Endothelial cell of hepatic sinusoid (primary cell): ENCODE data around the gene SLC26A4.

Experiments
- in situ Hi-C: cut with HindIII; loops from 2 replicates; pipeline ENCODE4 v1.10.0; 2017; ENCODE audit warnings: low sequenced_read_pairs

Gene SLC26A4

DNA sequence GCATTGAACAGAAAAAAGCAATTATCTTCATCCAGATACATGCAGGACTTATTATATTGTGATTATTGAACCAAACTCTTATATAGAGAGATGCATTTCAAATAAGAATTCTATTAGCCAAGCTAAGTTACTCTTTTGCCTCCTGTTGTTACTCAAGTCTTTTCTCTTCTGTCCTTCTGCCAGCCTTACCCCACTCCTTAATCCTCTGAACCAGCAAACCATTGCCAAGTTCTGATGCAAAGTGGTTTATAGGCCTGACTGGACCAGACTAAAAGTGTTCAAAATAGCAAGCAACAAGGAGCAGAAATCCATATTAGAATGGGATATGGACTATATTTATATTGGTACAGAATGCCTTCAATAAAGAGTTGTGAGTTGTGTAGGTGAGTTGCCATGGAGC is 2.2 kb upstream of the SLC26A4 start:
- in situ Hi-C loops = no loop called here

DNA sequence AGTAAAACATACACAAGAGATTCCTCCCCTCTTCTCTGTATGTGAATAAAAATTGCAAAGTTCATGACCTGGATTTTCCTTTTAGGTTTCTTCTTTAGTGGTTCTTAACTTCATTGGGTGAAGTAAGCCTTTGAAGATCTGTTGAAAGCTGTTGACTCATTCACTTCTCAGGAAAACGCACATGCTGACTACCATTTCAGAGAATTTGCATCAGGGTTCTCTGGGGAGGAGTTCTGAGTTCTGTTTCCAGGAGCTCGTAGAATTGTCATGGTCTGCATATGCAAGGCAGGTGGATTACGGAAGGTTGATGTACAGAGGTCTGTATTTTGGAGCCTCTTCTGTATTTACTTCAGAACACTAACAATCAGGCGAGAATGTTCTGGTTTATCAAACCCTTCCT is 962 bp upstream of the SLC26A4 start:
- in situ Hi-C loops = no loop called here

DNA sequence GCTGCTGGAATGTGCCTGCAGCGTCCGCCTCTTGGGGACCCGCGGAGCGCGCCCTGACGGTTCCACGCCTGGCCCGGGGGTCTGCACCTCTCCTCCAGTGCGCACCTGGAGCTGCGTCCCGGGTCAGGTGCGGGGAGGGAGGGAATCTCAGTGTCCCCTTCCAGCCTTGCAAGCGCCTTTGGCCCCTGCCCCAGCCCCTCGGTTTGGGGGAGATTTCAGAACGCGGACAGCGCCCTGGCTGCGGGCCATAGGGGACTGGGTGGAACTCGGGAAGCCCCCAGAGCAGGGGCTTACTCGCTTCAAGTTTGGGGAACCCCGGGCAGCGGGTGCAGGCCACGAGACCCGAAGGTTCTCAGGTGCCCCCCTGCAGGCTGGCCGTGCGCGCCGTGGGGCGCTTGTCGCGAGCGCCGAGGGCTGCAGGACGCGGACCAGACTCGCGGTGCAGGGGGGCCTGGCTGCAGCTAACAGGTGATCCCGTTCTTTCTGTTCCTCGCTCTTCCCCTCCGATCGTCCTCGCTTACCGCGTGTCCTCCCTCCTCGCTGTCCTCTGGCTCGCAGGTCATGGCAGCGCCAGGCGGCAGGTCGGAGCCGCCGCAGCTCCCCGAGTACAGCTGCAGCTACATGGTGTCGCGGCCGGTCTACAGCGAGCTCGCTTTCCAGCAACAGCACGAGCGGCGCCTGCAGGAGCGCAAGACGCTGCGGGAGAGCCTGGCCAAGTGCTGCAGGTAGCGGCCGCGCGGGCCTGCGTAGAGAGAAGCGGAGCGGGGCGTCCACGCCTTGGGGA is 645 bp downstream of the SLC26A4 start:
- in situ Hi-C loops = no loop called here

DNA sequence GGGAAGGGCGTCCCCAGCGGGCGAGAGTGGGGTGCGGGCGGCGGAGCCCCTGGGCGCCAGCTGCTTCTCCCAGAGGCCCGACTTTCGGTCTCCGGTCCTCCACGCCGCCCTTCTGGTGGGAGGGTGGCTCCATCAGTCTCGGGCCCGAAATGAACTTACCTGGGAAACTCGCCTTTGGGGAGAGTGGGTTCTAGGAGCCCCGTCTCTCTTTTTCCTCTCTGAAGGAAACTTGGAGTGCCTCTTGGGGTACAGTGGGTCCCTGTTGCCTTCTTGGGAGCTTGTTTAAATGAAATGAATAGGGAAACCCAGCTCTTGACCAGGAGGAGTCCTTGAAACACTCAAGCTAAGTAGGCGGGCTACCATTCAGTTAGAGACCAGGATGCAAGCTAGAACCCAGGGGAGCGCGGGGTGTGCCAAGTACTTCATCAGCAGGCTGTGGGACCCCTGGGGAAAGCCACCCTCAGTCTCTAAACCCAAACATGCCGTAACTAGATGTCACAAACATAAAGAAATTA is 1.3 kb downstream of the SLC26A4 start:
- in situ Hi-C loops = no loop called here

DNA sequence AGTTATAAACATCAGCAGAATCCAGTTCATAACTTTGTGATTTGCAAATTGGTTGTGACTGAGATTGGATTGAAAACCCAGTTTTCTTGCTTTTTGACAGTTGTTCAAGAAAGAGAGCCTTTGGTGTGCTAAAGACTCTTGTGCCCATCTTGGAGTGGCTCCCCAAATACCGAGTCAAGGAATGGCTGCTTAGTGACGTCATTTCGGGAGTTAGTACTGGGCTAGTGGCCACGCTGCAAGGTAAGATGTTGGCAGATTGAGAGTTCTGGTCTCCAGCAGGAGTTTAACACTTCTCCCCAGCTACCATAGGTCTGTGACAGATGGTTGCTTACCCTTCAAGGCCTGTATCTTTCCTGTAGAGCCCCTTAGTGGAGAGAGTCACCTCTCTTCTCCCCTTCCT is 2.6 kb downstream of the SLC26A4 start:
- in situ Hi-C loops = no loop called here

DNA sequence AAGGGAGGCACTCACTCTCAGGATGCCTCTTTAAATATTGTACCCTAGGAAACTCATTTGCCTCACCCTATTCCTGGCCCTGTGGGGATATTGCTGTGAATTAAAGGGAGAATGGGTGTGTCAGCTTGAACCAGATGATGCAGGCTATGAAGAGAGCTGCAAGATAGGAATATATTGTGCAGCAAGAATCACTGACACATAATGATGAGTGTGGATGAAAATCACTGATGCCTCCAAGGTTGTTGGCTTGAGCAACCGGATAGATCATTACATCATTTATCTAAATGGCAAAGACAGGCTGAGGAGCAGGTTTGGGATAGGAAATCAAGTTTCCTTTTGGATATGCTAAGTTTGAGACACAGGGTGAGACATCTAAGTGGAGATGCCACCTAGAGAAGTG is 6.2 kb downstream of the SLC26A4 start:
- in situ Hi-C loops = no loop called here

DNA sequence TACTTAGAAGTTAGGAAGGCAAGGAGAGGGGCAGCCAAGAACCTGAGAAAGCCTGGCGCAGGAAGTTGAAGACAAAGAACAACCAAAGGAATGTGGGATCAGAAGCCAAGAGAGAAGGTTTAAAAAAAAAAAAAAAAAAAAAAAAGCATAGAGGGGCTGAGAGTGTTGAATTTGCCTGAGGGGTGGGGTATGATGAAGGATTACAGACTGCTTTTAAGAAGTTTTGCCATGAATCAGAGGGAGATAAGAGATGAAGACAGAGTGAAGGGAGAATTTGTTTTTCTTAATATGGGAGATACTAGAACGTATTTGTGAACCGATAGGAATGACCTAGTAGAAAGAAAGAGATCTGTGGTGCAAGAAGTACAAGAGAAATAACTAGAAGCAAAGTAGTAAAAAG is 6.7 kb downstream of the SLC26A4 start:
- in situ Hi-C loops = no loop called here

DNA sequence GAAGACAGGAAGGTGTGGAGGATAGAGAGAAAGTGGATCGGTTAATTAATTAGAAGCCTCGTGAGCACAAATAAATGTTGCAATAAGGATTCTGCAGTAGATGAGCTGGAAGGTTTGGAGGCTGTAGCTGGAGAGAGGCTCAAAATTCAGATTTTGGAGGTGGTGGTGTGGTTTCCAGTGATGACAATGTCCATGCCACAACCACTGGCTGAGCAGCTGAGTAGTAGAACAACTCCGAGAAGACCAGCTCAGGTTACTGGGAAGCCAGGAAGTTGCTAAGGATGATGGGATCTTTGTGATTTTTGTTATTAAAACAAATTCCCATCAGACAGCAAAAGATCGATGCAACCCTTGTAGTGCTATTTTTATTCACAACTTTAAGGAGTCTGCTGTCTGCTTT is 7.7 kb downstream of the SLC26A4 start:
- in situ Hi-C loops = no loop called here

DNA sequence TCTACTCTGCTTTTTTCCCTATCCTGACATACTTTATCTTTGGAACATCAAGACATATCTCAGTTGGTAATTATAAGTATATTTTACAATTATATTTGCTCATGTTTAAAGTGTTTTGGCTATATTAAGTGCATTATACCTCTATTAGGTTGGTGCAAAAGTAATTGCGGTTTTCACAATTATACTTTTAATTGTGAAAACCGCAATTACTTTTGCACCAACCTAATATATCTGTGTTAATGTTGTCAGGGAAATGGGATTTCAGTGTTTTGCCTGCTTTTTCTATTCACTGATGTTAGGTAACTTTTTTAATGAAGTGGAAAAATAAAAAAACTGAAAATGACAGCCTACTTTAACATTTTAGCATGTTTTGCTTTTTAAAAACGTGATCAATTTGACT is 11.6 kb downstream of the SLC26A4 start:
- in situ Hi-C loops = no loop called here

DNA sequence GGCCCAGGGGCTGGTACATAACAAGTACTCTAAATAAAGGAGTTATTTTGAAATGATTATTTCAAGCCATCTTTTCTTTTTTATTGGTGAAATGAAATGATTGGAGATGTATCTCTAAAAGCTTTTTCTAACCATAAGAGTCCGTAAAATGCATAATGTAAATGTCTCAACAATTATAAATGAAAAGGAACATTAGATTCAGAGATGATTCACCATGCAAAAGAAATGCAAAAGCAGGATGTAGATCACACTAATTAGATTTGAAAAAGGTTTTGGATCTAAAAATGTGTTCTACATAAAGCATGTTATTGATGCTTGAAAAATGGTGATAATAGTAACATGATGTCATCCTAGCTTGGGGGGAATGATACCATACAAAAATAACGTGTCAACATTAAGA is 15.6 kb downstream of the SLC26A4 start:
- in situ Hi-C loops = loop anchor here (5.0 kb wide), 1 partner anchor 39 kb away; no protein-coding TSS in a partner anchor

DNA sequence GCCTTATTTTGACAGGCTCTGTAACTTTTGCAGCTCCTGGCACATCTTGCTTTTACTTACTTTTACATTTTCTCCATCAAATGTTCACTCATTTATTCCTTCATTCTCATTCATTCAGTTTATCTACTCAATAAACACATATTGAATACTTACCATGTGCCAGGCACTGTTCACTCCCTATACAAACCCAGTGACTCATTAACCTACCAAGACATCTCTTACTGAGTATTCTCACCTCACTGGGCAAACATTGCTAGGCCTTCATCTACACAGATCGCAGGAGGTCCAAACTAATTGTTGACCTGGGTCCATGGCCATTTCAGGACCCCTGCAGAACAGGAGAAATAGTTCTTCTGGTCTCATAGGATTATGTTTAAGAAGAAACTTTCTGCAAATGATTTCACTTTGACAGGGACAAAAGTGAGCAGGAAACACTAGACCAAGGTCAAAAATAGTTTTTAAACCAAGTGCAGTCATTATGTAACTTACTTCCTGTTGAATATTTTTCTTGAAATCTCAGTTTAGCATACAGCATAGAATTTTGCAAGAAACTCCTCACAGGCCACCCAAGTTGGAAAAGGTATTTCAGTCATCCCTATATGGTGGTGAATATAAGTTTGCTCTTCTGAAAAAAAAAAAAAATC is 17.6 kb downstream of the SLC26A4 start:
- in situ Hi-C loops = loop anchor here (5.0 kb wide), 1 partner anchor 41 kb away; no protein-coding TSS in a partner anchor

DNA sequence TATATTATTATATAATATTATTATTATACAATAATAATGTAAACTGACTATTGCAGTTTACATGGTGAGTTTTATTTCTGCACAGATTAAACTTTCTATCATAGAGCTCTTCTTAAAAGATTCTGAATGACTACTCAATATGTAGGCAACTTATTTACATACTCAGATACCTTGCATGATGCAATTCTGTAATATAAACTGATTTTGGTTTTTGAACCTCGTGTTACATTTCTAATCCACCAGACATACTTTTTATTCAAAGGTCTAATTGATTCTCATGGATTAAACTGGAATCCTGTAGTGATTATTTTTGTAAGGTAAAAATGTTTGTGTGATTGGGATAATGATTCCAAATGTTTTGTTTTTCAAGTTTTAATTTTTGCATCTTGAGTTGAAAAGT is 19.9 kb downstream of the SLC26A4 start:
- in situ Hi-C loops = no loop called here

DNA sequence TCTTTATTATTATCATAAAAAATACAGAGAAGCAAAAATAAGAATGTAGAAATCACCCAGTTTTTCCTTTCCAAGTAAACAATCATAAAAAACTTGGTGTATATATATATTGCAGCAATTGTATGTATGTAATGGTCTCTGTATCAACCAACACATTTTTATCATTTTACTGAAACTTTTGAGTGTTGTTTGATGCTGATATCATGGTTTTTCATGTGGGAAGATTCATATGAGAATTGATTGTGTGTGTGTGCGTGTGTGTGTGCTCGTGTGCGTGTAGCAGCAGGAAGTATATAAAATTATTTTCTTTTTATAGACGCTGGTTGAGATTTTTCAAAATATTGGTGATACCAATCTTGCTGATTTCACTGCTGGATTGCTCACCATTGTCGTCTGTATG is 22.3 kb downstream of the SLC26A4 start:
- in situ Hi-C loops = no loop called here

DNA sequence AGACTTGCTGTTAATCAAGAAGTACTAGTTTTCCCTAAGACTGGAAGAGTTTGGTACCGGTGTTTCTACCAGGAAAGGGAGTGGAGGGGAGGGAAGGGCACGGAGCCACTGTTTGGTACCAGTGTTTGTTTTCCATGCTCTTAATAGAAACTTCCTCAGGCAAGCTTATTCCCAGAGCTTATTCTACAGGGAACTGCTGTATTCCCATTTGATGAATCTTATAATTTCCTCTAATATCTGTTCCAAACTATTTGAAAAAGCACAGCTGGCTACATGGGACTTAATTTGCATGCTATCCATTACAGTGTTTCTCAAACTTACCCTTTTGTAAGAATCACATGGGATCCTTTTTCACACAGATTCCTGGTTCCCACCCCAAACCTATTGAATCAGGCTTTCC is 23.7 kb downstream of the SLC26A4 start:
- in situ Hi-C loops = no loop called here

DNA sequence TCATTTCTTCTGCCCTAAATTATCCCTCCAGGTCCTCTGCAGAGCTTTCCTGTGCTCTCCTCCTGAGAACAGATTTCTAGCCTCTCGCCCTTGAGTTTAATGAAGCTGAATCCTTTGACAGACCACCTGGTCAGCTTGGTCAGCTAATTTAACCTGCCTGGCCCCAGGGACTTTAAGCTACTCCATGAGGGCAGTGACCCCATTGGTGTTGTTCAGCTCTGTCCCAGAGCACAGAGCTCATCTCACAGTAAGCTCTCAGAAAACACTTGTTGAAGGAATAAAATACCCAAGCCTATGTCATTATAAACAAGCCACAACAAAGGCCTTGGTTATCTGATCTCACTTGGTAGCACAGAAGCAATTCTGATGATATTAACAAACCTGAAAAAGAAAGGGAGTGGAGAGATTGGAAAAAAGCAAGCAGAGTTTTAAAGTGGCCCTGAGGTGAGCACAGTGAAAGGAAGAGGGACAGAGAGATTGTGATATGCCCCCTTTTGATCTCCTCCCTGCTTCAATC is 24.4 kb downstream of the SLC26A4 start:
- in situ Hi-C loops = no loop called here

DNA sequence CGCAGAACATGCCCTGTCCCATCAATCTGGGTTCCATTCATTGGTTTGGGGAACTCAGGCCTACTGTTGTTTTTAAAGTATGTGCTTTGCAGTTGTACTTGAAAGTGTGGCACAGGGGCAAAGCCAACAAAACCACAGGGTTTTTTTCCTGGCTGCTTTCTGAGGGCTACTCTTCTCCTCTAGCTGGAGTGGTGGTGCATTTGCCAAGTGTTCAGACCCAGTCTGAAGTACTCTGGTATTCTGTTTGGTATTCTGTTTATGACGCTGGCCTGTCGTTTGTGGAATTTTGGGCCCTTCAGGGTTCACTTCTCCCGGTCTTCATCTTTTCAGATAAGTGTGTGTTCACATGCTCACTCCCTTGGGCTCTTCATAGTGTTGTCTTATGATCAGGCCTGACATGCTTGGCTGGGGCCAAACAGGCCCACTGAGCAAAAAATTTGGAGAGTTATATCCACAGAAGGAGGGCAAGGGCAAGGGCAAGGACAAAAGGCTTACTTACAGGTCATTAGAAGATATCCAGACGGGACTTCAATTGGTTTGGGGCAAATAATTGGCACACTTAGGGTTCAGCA is 26.3 kb downstream of the SLC26A4 start:
- in situ Hi-C loops = no loop called here

DNA sequence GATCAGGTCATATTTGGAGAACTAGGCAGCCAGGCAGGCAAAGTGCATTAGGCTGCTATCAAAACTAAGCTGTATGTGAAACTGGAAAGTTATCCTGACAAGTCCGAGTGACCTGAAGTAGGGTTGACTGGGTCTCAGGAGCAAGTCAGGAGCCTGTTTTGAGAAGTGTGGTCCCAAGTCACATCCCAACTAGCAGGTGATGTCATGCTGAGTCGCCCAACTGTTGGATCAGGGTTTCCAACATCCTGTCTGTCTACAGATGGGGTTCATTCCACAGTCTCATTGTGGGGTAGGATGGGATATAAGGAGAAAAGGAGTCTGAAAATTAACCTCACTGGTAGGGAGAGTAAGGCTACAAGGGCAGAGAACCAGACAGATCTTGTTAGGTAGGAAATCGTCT is 27.0 kb downstream of the SLC26A4 start:
- in situ Hi-C loops = no loop called here

DNA sequence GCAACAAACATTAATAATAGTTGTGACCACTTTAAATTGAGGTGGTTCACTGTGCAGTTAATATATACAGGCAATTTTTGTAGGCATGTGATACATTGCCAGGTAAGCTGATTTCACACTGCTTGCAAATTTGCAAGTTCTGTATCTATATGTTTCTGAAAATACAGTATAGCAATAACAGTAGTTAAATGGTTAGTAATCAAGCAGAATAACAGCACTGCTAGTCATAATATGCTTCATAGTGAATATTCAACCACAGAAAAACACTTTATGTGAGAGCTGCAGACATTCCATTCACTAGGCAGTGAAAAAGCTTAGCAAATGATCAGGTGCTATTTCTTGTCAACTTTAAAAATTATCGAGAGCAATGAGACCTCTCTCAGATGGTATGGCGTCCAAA is 28.9 kb downstream of the SLC26A4 start:
- in situ Hi-C loops = no loop called here

DNA sequence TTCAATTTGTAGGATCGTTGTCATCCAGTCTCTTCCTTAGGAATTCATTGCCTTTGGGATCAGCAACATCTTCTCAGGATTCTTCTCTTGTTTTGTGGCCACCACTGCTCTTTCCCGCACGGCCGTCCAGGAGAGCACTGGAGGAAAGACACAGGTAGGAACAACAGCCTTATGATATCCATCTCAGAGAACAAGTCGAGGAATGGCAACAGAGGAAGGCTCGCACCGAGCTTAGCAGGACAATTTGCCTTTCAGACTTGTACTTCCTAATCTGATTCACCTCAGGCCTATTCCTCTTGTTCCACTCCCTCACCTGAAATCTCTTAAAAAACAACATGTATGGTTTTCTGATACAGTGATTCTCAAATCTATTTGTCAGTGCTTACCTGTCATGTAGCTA is 29.5 kb downstream of the SLC26A4 start:
- in situ Hi-C loops = no loop called here

DNA sequence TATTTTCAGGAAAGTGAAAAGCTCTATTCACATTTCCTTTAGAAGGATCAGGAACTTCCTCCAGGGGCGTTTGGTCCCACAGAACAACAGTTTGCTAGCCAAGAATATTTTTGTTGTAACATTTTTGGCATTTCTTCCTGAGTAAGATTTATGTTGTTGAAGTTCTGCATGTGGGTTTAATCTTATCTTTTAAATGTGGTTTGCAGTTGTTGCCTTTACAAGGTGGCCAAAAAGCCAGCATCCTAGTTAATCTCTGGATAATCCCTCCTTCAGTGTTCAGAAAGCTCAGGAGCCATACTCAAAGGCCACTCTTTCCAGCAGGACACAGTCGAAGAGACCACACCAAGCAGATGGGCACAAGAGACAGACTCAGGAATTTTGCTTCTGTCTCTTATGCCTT is 30.0 kb downstream of the SLC26A4 start:
- in situ Hi-C loops = no loop called here

DNA sequence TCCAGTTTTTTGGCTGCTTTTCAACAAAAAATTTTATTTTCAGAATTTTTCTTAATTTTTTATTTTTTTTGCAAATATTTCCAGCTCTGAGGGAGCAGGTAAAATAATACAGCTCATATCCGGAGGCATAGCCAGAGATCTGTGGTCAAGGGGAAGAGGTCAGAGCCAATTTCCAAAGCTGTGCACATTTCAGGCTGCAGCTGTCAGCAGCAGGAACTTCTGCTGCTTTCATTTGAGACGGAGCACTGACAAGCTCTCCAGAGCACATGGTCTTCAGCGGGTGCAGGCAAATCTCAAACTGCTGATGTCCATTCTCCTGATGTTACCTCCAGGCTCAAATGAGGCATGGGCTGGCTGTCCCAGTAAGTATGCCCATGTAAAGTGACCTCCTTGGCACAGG is 31.1 kb downstream of the SLC26A4 start:
- in situ Hi-C loops = no loop called here

DNA sequence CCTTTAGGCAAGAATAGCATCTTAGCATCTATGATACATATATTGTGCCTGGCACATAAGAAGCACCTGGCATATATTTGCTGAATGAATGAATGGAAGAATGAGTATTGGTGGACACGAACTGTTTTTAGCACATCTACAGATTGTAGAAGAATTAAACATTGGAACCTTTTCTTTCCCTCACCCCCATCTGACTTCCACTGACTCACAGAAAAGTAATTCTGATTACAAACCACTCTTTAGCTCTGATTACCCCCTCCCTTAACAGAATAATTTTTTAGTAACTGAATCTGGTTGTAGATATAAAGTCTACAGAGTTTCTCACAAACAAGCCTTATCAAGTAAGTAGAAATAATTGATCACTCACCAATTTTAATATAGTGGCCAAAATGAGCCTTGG is 31.9 kb downstream of the SLC26A4 start:
- in situ Hi-C loops = no loop called here
